Heart left ventricle (tissue), 13 donors: Measurements from ENCODE around the gene MKKS.

Source experiments
- CTCF ChIP-seq, 12 donors: fragments of 200-600 bp; sonication (generic) in 4 of 12; IDR thresholded peaks; one replicate each; pipeline versions ENCODE4 v1.5.0 to v1.8.0; 2018 to 2022; ENCODE audit warnings: antibody characterized with exemption in 12 of 12, mild to moderate bottlenecking in 5 of 12
- POLR2A ChIP-seq, 2 donors: fragments of 450-650 bp; IDR thresholded peaks; one replicate each; pipeline ENCODE4 v1.6.1; 2017; ENCODE audit warnings: antibody characterized with exemption in 2 of 2, mild to moderate bottlenecking in 2 of 2, moderate library complexity in 2 of 2
- donor health status: ischemic (EF 13 %, LVEDD 7.1; RV severe dilation, severe dysfunction).
- donor health status: DM: no; HTN: yes; CAD: no.
- donor health status: DM: no; HTN: no; CAD: no.
- donor health status: ischemic (EF 25% LVEDD 6.9; RV normal size, moderate dysfunction).
- donor health status: ischemic (EF 25% LVEDD 5.7; RV mildly dilated, moderate dysfunction).
- donor health status: ischemic (EF 35%, LVEDD 5.7; RV mildly dilated, moderate dysfunction).
- donor health status: nonischemic (EF 11% LVEDD 7.7; RV severe dilation, severe dysfunction).
- donor health status: DM: yes; HTN: yes; CAD: no.
- donor health status: PGD.
- donor health status: ischemic (EF 29% LVEDD 5.4; RV normal size, mild dysfunction).
- donor health status: nonischemic (EF 23%, LVEDD 6.1; RV moderate dilation, normal function).

GRCh38 chr20:10433014-10433622 is 904 bp downstream of the MKKS start:
- no peak for TF ChIP-seq CTCF (IDR thresholded peaks at IDR 0.05)
- TF ChIP-seq POLR2A (IDR thresholded peaks at IDR 0.05), result no peak
